HL-60 (cell line): ENCODE data around the gene TCF15.

Source experiments
- CTCF ChIP-seq: IDR thresholded peaks from one replicate; pipeline ENCODE4 v1.5.1; 2011; ENCODE audit warnings: low read length, control low read depth, inconsistent platforms; ENCODE audit not compliant: insufficient read depth
- GABPA ChIP-seq: IDR thresholded peaks from 2 replicates; pipeline ENCODE4 v1.6.1; 2012; ENCODE audit warnings: low read depth
- POLR2AphosphoS5 ChIP-seq: IDR thresholded peaks from 2 replicates; pipeline ENCODE4 v1.6.1; 2012; ENCODE audit warnings: low read depth
- REST ChIP-seq: IDR thresholded peaks from 2 replicates; pipeline ENCODE4 v1.6.1; 2012; ENCODE audit warnings: low read depth; ENCODE audit not compliant: insufficient replicate concordance

GRCh38 chr20:646868-647233, 36.7 kb upstream of the TCF15 start:
- TF ChIP-seq CTCF: no peak
- TF ChIP-seq REST: no peak
- TF ChIP-seq GABPA: no peak
- TF ChIP-seq POLR2AphosphoS5: no peak
